GM18861 (cell line): ENCODE measurements around the gene BMP7.

Source experiments
- ATAC-seq: cut with Tn5 transposase; IDR thresholded peaks from one replicate; pipeline ENCODE4 v1.9.1; 2021; ENCODE audit not compliant: unreplicated experiment

BMP7 gene

GRCh38 chr20:57266291-57267157, at the start of gene BMP7:
Gene BMP7 (minus strand): TSS chr20:57266641. CDS start chr20:57266122, 519 bp downstream.
- ATAC-seq, result no peak

- no peak for ATAC-seq
Measured at GRCh38 chr20:57315976-57316480, 49.6 kb upstream of the BMP7 start.

- no peak for ATAC-seq
Measured at GRCh38 chr20:57315083-57315975, 48.9 kb upstream of the BMP7 start.

GRCh38 chr20:57313951-57314350, 47.5 kb upstream of the BMP7 start:
- ATAC-seq, result no peak

GRCh38 chr20:57313230-57313629, 46.8 kb upstream of the BMP7 start:
- no peak for ATAC-seq

- no peak for ATAC-seq
Measured at GRCh38 chr20:57312138-57312537, 45.7 kb upstream of the BMP7 start.

- no peak for ATAC-seq
Measured at GRCh38 chr20:57310821-57311514, 44.5 kb upstream of the BMP7 start.

GRCh38 chr20:57309544-57310115, 43.2 kb upstream of the BMP7 start:
- no peak for ATAC-seq

GRCh38 chr20:57308451-57309271, 42.2 kb upstream of the BMP7 start:
- no peak for ATAC-seq

- ATAC-seq, result no peak
Measured at GRCh38 chr20:57306747-57307146, 40.3 kb upstream of the BMP7 start.

- ATAC-seq, result no peak
Measured at GRCh38 chr20:57301026-57301425, 34.6 kb upstream of the BMP7 start.

- no peak for ATAC-seq
Measured at GRCh38 chr20:57298457-57298856, 32.0 kb upstream of the BMP7 start.

GRCh38 chr20:57294550-57294949, 28.1 kb upstream of the BMP7 start:
- no peak for ATAC-seq

- no peak for ATAC-seq
Measured at GRCh38 chr20:57293995-57294394, 27.6 kb upstream of the BMP7 start.

GRCh38 chr20:57292611-57293010, 26.2 kb upstream of the BMP7 start:
- no peak for ATAC-seq

- ATAC-seq, result no peak
Measured at GRCh38 chr20:57291694-57292093, 25.3 kb upstream of the BMP7 start.

- ATAC-seq, result no peak
Measured at GRCh38 chr20:57291003-57291402, 24.6 kb upstream of the BMP7 start.

GRCh38 chr20:57290178-57290484, 23.7 kb upstream of the BMP7 start:
- ATAC-seq, result no peak

- no peak for ATAC-seq
Measured at GRCh38 chr20:57289391-57290177, 23.1 kb upstream of the BMP7 start.
